Gastroesophageal sphincter (tissue), 3 donors: ENCODE results near the gene LGMN.

Experiments used
- EP300 ChIP-seq: sonication (generic); formaldehyde crosslinking; IDR thresholded peaks from one replicate; pipeline ENCODE4 v1.6.1; 2017; ENCODE audit warnings: antibody characterized with exemption, mild to moderate bottlenecking
- POLR2A ChIP-seq, 2 donors: fragments of 450-650 bp; IDR thresholded peaks; one replicate each; pipeline ENCODE4 v1.6.1; 2017; ENCODE audit warnings: antibody characterized with exemption in 2 of 2, mild to moderate bottlenecking in 2 of 2, moderate library complexity in 1 of 2
- POLR2AphosphoS5 ChIP-seq: sonication (generic); formaldehyde crosslinking; IDR thresholded peaks from one replicate; pipeline ENCODE4 v1.6.1; 2017; ENCODE audit warnings: antibody characterized with exemption
- TF ChIP-seq, protein P1 (sequence below), 4 experiments: fragments of 200-600 bp in 2 of 4; fragments of 450-650 bp in 2 of 4; sonication (generic) in 1 of 4; IDR thresholded peaks; one replicate each; pipeline ENCODE4 v1.5.1; 2017 to 2019; ENCODE audit warnings: antibody characterized with exemption in 4 of 4, mild to moderate bottlenecking in 2 of 4, moderate library complexity in 2 of 4

DNA sequence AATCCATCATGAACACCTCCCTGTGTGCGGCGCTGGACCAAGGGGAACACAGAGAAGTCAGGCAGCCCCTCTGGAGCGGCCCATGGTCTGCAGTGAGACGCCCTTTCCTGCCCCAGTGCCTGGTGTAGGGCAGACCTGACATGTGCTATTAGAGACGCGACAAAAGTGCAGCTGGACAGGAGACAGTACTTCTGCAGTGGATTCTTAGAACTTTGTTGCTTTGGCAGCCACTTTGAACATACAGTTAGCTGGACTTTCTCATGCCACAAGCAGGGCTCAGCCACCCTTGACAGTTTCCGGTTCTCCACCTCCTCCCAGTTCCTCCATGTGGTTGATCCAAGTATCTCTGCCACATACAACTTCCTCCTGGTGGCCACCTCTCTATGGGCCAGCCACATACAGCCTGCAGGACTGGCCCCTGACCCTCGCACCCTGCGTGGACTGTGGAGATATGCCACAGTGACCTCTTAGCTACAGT is 45.9 kb downstream of the LGMN start:
- TF ChIP-seq, protein P1, sequence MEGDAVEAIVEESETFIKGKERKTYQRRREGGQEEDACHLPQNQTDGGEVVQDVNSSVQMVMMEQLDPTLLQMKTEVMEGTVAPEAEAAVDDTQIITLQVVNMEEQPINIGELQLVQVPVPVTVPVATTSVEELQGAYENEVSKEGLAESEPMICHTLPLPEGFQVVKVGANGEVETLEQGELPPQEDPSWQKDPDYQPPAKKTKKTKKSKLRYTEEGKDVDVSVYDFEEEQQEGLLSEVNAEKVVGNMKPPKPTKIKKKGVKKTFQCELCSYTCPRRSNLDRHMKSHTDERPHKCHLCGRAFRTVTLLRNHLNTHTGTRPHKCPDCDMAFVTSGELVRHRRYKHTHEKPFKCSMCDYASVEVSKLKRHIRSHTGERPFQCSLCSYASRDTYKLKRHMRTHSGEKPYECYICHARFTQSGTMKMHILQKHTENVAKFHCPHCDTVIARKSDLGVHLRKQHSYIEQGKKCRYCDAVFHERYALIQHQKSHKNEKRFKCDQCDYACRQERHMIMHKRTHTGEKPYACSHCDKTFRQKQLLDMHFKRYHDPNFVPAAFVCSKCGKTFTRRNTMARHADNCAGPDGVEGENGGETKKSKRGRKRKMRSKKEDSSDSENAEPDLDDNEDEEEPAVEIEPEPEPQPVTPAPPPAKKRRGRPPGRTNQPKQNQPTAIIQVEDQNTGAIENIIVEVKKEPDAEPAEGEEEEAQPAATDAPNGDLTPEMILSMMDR (IDR thresholded peaks at IDR 0.05) = no peak
- TF ChIP-seq POLR2A (IDR thresholded peaks at IDR 0.05) (no peak), POLR2AphosphoS5 (no peak), EP300 (no peak)
